HepG2 (cell line): Measurements from ENCODE around the gene TMTC2. TPM values are rescaled to one million over a fixed set of nuclear protein-coding genes. Genes with fewer than 3 reads are reported as not detected.

ENCODE experiments used
- ATAC-seq: fragments of 200-7000 bp; cut with Tn5 transposase; 3 replicates; pipeline ENCODE4 v1.9.1; 2020; ENCODE audit warnings: mild to moderate bottlenecking, moderate library complexity
- BruUV-seq: library from RNA; stranded (reverse); fragments of 400-500 nt; replicated peaks from 2 replicates; lab custom pipeline; 2021; lab: Mats Ljungman, UMichigan
- CTCF ChIA-PET: fragments of 300-600 bp; formaldehyde crosslinking; extraction: SDS; loops from one replicate; lab custom pipeline; 2021; ENCODE audit warnings: low total read pairs, inconsistent platforms, low intra/inter-chr PET ratio; lab: Yijun Ruan, JAX
- POLR2A ChIA-PET: fragments of 350-600 bp; sonication (Branson Sonifier 250); formaldehyde crosslinking; loops from one replicate; lab custom pipeline; 2020; ENCODE audit warnings: antibody characterized with exemption, inconsistent platforms; lab: Yijun Ruan, JAX
- DNase-seq: peaks from one replicate; pipeline ENCODE4 v3.0.0-alpha.2; 2015; ENCODE audit warnings: low spot score
- FAIRE-seq: peaks from 3 replicates; lab custom pipeline; 2011; peaks lifted over from hg19 to GRCh38; lab: Jason Lieb, UNC
- H2AFZ ChIP-seq: one replicate; pipeline ENCODE4 v1.6.1; 2011; ENCODE audit warnings: low read length, inconsistent platforms
- H3K27ac ChIP-seq: fragments of 300-600 bp; 3 replicates; pipeline ENCODE4 v1.8.0; 2011; ENCODE audit warnings: mixed run types, mild to moderate bottlenecking, mixed read lengths, low read length, inconsistent platforms; ENCODE audit not compliant: insufficient read depth; ENCODE audit errors: extremely low read length
- H3K27me3 ChIP-seq, 2 experiments: fragments of 200-600 bp in 1 of 2; 2 replicates in 1 of 2; 3 replicates in 1 of 2; pipeline versions ENCODE4 v1.6.0 to v1.8.0; 2011; ENCODE audit warnings: low read length in 2 of 2, mild to moderate bottlenecking in 2 of 2, moderate library complexity in 2 of 2, inconsistent platforms in 1 of 2; ENCODE audit not compliant: insufficient read depth in 2 of 2, control insufficient read depth in 1 of 2
- H3K36me3 ChIP-seq, 2 experiments: fragments of 200-600 bp in 1 of 2; replicated peaks in 1 of 2; 2 replicates in 1 of 2; 3 replicates in 1 of 2; pipeline versions ENCODE4 v1.5.1 to v1.8.0; 2011; ENCODE audit warnings: low read length in 2 of 2, inconsistent platforms in 1 of 2; ENCODE audit not compliant: insufficient read depth in 2 of 2, control insufficient read depth in 1 of 2
- H3K4me1 ChIP-seq: 2 replicates; pipeline ENCODE4 v1.5.1; 2012; ENCODE audit warnings: low read length, inconsistent platforms; ENCODE audit not compliant: insufficient read depth
- H3K4me2 ChIP-seq: 2 replicates; pipeline ENCODE4 v1.6.0; 2011; ENCODE audit warnings: low read depth, low read length, inconsistent platforms
- H3K4me3 ChIP-seq, 3 experiments: fragments of 200-600 bp in 1 of 3; sonication (generic), shearing (Covaris generic) in 1 of 3; replicated peaks in 1 of 3; 2 replicates each; pipeline ENCODE4 v1.5.1; 2011 to 2016; ENCODE audit warnings: low read length in 3 of 3, inconsistent platforms in 2 of 3, low read depth in 2 of 3, mild to moderate bottlenecking in 2 of 3, control low read depth in 1 of 3, mixed read lengths in 1 of 3; ENCODE audit not compliant: insufficient read depth in 1 of 3
- H3K79me2 ChIP-seq: one replicate; pipeline ENCODE4 v1.6.1; 2011; ENCODE audit warnings: low read length, inconsistent platforms; ENCODE audit not compliant: insufficient read depth
- H3K9ac ChIP-seq: 2 replicates; pipeline ENCODE4 v1.6.0; 2011; ENCODE audit warnings: mild to moderate bottlenecking, low read depth, low read length, inconsistent platforms; ENCODE audit not compliant: insufficient read depth
- H3K9me3 ChIP-seq: 2 replicates; pipeline ENCODE4 v1.5.1; 2012; ENCODE audit warnings: mild to moderate bottlenecking, low read length
- H4K20me1 ChIP-seq: 2 replicates; pipeline ENCODE4 v1.6.0; 2011; ENCODE audit warnings: inconsistent platforms, mild to moderate bottlenecking, low read length, moderate library complexity; ENCODE audit not compliant: insufficient read depth
- BHLHE40 ChIP-seq: IDR thresholded peaks from 2 replicates; pipeline ENCODE4 v1.6.1; 2011; ENCODE audit warnings: low read length, improper control_type of control experiment
- EEA1 ChIP-seq: sonication (generic); formaldehyde crosslinking; IDR thresholded peaks from 2 replicates; pipeline ENCODE4 v1.5.1; 2020; ENCODE audit warnings: mild to moderate bottlenecking, missing genetic modification reagents, borderline replicate concordance
- KAT7 ChIP-seq: IDR thresholded peaks from 2 replicates; pipeline ENCODE4 v1.6.1; 2018; ENCODE audit warnings: borderline replicate concordance, missing compliant biosample characterization
- MEIS1 ChIP-seq: sonication (generic); formaldehyde crosslinking; IDR thresholded peaks from 2 replicates; pipeline ENCODE4 v1.9.0; 2021; ENCODE audit warnings: mild to moderate bottlenecking, missing genetic modification reagents, moderate library complexity, borderline replicate concordance
- PTBP1 ChIP-seq: fragments of 200-400 bp; formaldehyde crosslinking; IDR thresholded peaks from 2 replicates; pipeline ENCODE4 v1.6.1; 2018; ENCODE audit warnings: low read length, low read depth; ENCODE audit not compliant: poor library complexity, severe bottlenecking
- SP4 ChIP-seq: sonication (generic); formaldehyde crosslinking; IDR thresholded peaks from 2 replicates; pipeline ENCODE4 v1.8.1; 2023; ENCODE audit warnings: mild to moderate bottlenecking, missing genetic modification reagents
- ZBTB49 ChIP-seq: sonication (generic); formaldehyde crosslinking; IDR thresholded peaks from 2 replicates; pipeline ENCODE4 v1.4.0; 2020; ENCODE audit warnings: missing genetic modification reagents, borderline replicate concordance
- ZNF766 ChIP-seq: sonication (generic); formaldehyde crosslinking; IDR thresholded peaks from 2 replicates; pipeline ENCODE4 v1.5.0; 2020; ENCODE audit warnings: missing genetic modification reagents, borderline replicate concordance
- ZSCAN21 ChIP-seq: sonication (generic); formaldehyde crosslinking; IDR thresholded peaks from 2 replicates; pipeline ENCODE4 v1.8.0; 2022; ENCODE audit warnings: mild to moderate bottlenecking, missing genetic modification reagents, moderate library complexity, borderline replicate concordance
- WGBS: methylation state at CpG from one replicate; pipeline ENCODE4 v1.1.6; 2017; ENCODE audit warnings: low lambda C conversion rate; 5-methylcytosine and 5-hydroxymethylcytosine counted together
- in situ Hi-C: cut with HindIII; loops from 2 replicates; pipeline ENCODE4 v1.10.0; 2017; ENCODE audit warnings: low pct_unique_long_range_greater_than_20kb; ENCODE audit not compliant: extremely low pct_ligation_motif_present
- intact Hi-C: fragments of 100-400 bp; cut with micrococcal nuclease; formaldehyde crosslinking; loops from one replicate; pipeline ENCODE4 v1.10.0; 2022; ENCODE audit not compliant: unreplicated experiment
- polyA plus RNA-seq, 8 experiments: library from polyadenylated mRNA; depleted of rRNA in 3 of 8; stranded (reverse) in 7 of 8; unstranded in 1 of 8; fragments of >200 nt; fragmentation: Illumina TruSeq in 4 of 8; extraction: Trizol in 4 of 8; gene quantifications; 2 replicates each; pipeline versions ENCODE4 v1.2.1 to v1.2.3, GENCODE V29; 2011 to 2016; ENCODE audit warnings: low read depth in 4 of 8, missing spikeins in 1 of 8, mixed read lengths in 1 of 8; ENCODE audit not compliant: insufficient read depth in 1 of 8
- total RNA-seq, 5 experiments: library from RNA; depleted of rRNA; stranded (reverse); fragments of >200 nt; fragmentation: Illumina TruSeq; extraction: Trizol; gene quantifications; 2 replicates each; pipeline ENCODE4 v1.2.3, GENCODE V29; 2016; ENCODE audit warnings: low read depth in 1 of 5

TMTC2 gene
- total and polyA plus RNA-seq, 2 of the 13 experiments (the other 11 are each of a cell fraction or from before 2014, with no cell fraction given) = 0.55 to 0.63 TPM

DNA sequence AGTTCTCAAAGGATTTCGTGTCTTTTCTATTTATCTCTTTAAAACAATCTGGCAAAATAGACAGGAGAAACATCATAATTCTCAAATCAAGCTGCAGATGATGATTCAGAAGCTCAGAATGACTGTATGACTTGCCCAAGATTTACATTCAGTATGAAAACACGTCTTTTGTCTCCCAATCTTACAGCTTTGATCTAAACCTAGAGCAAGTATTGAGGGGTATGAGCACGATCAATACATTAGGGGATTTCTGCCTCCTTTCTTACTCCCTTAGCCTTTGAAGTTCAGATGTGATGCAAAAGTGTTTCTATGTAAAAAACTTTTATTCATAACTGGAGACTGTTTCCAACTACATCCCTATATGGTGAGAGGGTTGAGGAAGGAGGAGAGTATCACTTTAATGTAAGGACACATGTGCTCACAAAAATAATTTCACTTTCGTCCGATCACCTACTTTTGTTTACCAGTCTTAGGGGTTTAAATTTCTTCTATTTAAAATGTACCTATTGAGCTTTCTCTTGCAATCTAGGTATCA, 454.8 kb downstream of the TMTC2 start:
- ATAC-seq = no peak
- H4K20me1 ChIP-seq = no peaks in the 10 kb centered on the region
- peaks cover 20% of the 10 kb centered on the region; the same call in 1 of the 2 replicates for H3K9me3 ChIP-seq
- no peaks in the 10 kb centered on the region for H3K27me3 ChIP-seq
- no peak overlapping the region for H2AFZ ChIP-seq
- CTCF ChIA-PET = no interaction called here
- no peaks in the 10 kb centered on the region for H3K4me1 ChIP-seq
- POLR2A ChIA-PET = no interaction called here
- no peak for TF ChIP-seq BHLHE40
- no peak for TF ChIP-seq MEIS1 (CRISPR knock-in tag)
- TF ChIP-seq SP4 (CRISPR knock-in tag) = no peak
- no peak for TF ChIP-seq KAT7 (CRISPR knock-in tag)
- TF ChIP-seq ZSCAN21 (CRISPR knock-in tag) = no peak
- no peak for TF ChIP-seq ZNF766 (CRISPR knock-in tag)
- no peak for TF ChIP-seq PTBP1
- no peak for TF ChIP-seq EEA1
- no peak for TF ChIP-seq ZBTB49 (CRISPR knock-in tag)
- H3K9ac ChIP-seq = no peak overlapping the region
- no peak for FAIRE-seq
- BruUV-seq = no TSS peak
- no peak overlapping the region for H3K27ac ChIP-seq
- intact Hi-C loops (no loop called here), in situ Hi-C loops (no loop called here)
- no peaks in the 10 kb centered on the region for H3K79me2 ChIP-seq
- H3K4me3 ChIP-seq = no peak overlapping the region
- H3K4me2 ChIP-seq = no peak overlapping the region
- H3K36me3 ChIP-seq = no peaks in the 10 kb centered on the region
- DNase-seq = no peak
- WGBS = 19% methylated on average over 5 of the region's 5 CpGs
